Kidney (tissue), 14 donors: ENCODE data around the gene ESYT2. TPM values are rescaled to one million over a fixed set of nuclear protein-coding genes. Genes with fewer than 3 reads are reported as not detected.

Experiments used
- DNase-seq, 5 donors: peaks; one replicate each; pipeline ENCODE4 v3.0.0-alpha.2; 2013 to 2020
- FAIRE-seq: peaks from 2 replicates; lab custom pipeline; 2012; peaks lifted over from hg19 to GRCh38; lab: Jason Lieb, UNC
- H3K27ac ChIP-seq, 2 donors: one replicate each; pipeline ENCODE4 v1.7.0; 2013; ENCODE audit warnings: low read depth in 2 of 2, low read length in 2 of 2, inconsistent platforms in 1 of 2
- H3K27me3 ChIP-seq: one replicate; pipeline ENCODE4 v1.7.1; 2013; ENCODE audit warnings: low read length, inconsistent platforms; ENCODE audit not compliant: control insufficient read depth, insufficient read depth
- H3K36me3 ChIP-seq, 3 donors: one replicate each; pipeline versions ENCODE4 v1.7.0 to v1.7.1; 2013; ENCODE audit warnings: low read length in 3 of 3, control low read depth in 1 of 3, inconsistent platforms in 1 of 3; ENCODE audit not compliant: insufficient read depth in 3 of 3, control insufficient read depth in 2 of 3
- H3K4me1 ChIP-seq, 3 donors: one replicate each; pipeline versions ENCODE4 v1.7.0 to v1.7.1; 2013; ENCODE audit warnings: low read length in 3 of 3, inconsistent platforms in 1 of 3, low read depth in 1 of 3; ENCODE audit not compliant: control insufficient read depth in 2 of 3, insufficient read depth in 2 of 3
- H3K4me3 ChIP-seq, 3 donors: one replicate each; pipeline versions ENCODE4 v1.7.0 to v1.8.1; 2013; ENCODE audit warnings: low read length in 3 of 3, control low read depth in 1 of 3, inconsistent platforms in 1 of 3
- H3K9ac ChIP-seq, 3 donors: one replicate each; pipeline versions ENCODE4 v1.7.0 to v1.7.1; 2013; ENCODE audit warnings: low read length in 3 of 3, control low read depth in 1 of 3, inconsistent platforms in 1 of 3
- H3K9me3 ChIP-seq, 3 donors: one replicate each; pipeline versions ENCODE4 v1.7.0 to v1.7.1; 2013; ENCODE audit warnings: low read length in 3 of 3, control low read depth in 1 of 3, inconsistent platforms in 1 of 3; ENCODE audit not compliant: control insufficient read depth in 2 of 3, insufficient read depth in 1 of 3
- CTCF ChIP-seq: IDR thresholded peaks from 3 replicates; pipeline ENCODE4 v1.5.1; 2012; ENCODE audit warnings: mild to moderate bottlenecking, moderate library complexity, borderline replicate concordance; ENCODE audit not compliant: insufficient read depth; ENCODE audit errors: extremely low read depth
- intact Hi-C: fragments of 100-400 bp; cut with DNase I; formaldehyde crosslinking; loops from one replicate; pipeline ENCODE4 v1.11.1; 2022
- polyA plus RNA-seq: library from polyadenylated mRNA; stranded (reverse); fragments of 350-450 nt; fragmentation: Illumina TruSeq; extraction: RNeasy Lipid Tissue Mini Kit (QIAGEN cat#74804); gene quantifications from one replicate; pipeline ENCODE4 v1.2.3, GENCODE V29; 2014; ENCODE audit warnings: low read depth, low replicate concordance; ENCODE audit not compliant: insufficient read depth
- total RNA-seq: library from RNA; stranded (reverse); fragmentation: NEBNext Ultra II Directional; extraction: Animal tissue kit (Norgen Biotek cat#: 25700); gene quantifications from one replicate; pipeline ENCODE4 v1.2.1, GENCODE V29; 2021
- donor health status: control.
- donor health status: control.
- donor health status: control.
- donor health status: control.
- donor health status: control.
- donor health status: DM: yes; HTN: yes; CAD: no.
- donor health status: Normal renal cell carcinoma (clear cell type).

The ESYT2 gene
- total and polyA plus RNA-seq, 2 donors from 2014 or later, result 19.4 to 95.8 TPM

- H3K36me3 ChIP-seq, result peaks cover 12 to 21% (median 18%) of the 10 kb centered on the region in 3 donors
- H3K9me3 ChIP-seq, result no peaks in the 10 kb centered on the region
- peaks cover 0 to 6% (median 0%) of the 10 kb centered on the region in 3 donors for H3K4me1 ChIP-seq
- intact Hi-C loops, result no loop called here
- H3K27ac ChIP-seq, result peak overlapping the region in 1 of 2 donors; percentile 56
- peak in 1 of 5 donors; percentile 46 for DNase-seq
- FAIRE-seq, result no peak
- TF ChIP-seq CTCF, result no peak
- no peak overlapping the region for H3K9ac ChIP-seq
- no peaks in the 10 kb centered on the region for H3K27me3 ChIP-seq
- no peak overlapping the region for H3K4me3 ChIP-seq
Observed at GRCh38 chr7:158782761-158783401, 46.4 kb downstream of the ESYT2 start.

GRCh38 chr7:158781974-158782664 lies 47.2 kb downstream of the ESYT2 start:
- H3K9me3 ChIP-seq, result no peaks in the 10 kb centered on the region
- H3K27me3 ChIP-seq, result no peaks in the 10 kb centered on the region
- no peak overlapping the region for H3K4me3 ChIP-seq
- no peak for TF ChIP-seq CTCF
- H3K36me3 ChIP-seq, result peaks cover 12 to 21% (median 18%) of the 10 kb centered on the region in 3 donors
- peak overlapping the region in 1 of 2 donors; percentile 14 for H3K27ac ChIP-seq
- H3K9ac ChIP-seq, result no peak overlapping the region
- intact Hi-C loops, result no loop called here
- peaks cover 0 to 6% (median 0%) of the 10 kb centered on the region in 3 donors for H3K4me1 ChIP-seq
- no peak for DNase-seq
- no peak for FAIRE-seq

GRCh38 chr7:158781217-158781973 lies 47.9 kb downstream of the ESYT2 start:
- H3K9ac ChIP-seq, result no peak overlapping the region
- DNase-seq, result no peak
- intact Hi-C loops, result no loop called here
- no peaks in the 10 kb centered on the region for H3K9me3 ChIP-seq
- FAIRE-seq, result no peak
- H3K27me3 ChIP-seq, result no peaks in the 10 kb centered on the region
- no peak for TF ChIP-seq CTCF
- peaks cover 0 to 6% (median 0%) of the 10 kb centered on the region in 3 donors for H3K4me1 ChIP-seq
- no peak overlapping the region for H3K4me3 ChIP-seq
- H3K36me3 ChIP-seq, result peaks cover 12 to 21% (median 18%) of the 10 kb centered on the region in 3 donors
- no peak overlapping the region for H3K27ac ChIP-seq
